B cell (primary cell): Measurements from ENCODE around the gene SMC6. TPM values are rescaled to one million over a fixed set of nuclear protein-coding genes. Genes with fewer than 3 reads are reported as not detected.

ENCODE experiments used
- ATAC-seq: fragments of 200-7000 bp; cut with Tn5 transposase; one replicate; pipeline ENCODE4 v1.10.0; 2021; ENCODE audit warnings: low read depth, mild to moderate bottlenecking, moderate number of reproducible peaks, moderate library complexity
- CTCF ChIA-PET: fragments of 350-600 bp; sonication (Branson Sonifier 250); formaldehyde crosslinking; loops from one replicate; lab custom pipeline; 2021; ENCODE audit warnings: antibody characterized with exemption, inconsistent platforms; lab: Charles Lee
- POLR2A ChIA-PET: fragments of 350-600 bp; sonication (Branson Sonifier 250); formaldehyde crosslinking; loops from one replicate; lab custom pipeline; 2021; ENCODE audit warnings: antibody characterized with exemption; lab: Charles Lee
- DNase-seq: peaks from one replicate; pipeline ENCODE4 v3.0.0; 2013
- H2AFZ ChIP-seq: 2 replicates; pipeline ENCODE4 v1.6.1; 2012; ENCODE audit warnings: mild to moderate bottlenecking, low read depth, low read length; ENCODE audit not compliant: insufficient read depth, poor library complexity, severe bottlenecking
- H3K27ac ChIP-seq, 2 donors: 1 replicate in 1 of 2; 2 replicates in 1 of 2; pipeline ENCODE4 v1.5.1; 2012 to 2013; ENCODE audit warnings: low read length in 2 of 2, mild to moderate bottlenecking in 2 of 2, moderate library complexity in 1 of 2
- H3K27me3 ChIP-seq, 4 experiments: fragments of 200-600 bp in 1 of 4; sonication (generic) in 1 of 4; replicated peaks in 1 of 4; 1 replicate in 2 of 4; 2 replicates in 2 of 4; pipeline versions ENCODE4 v1.6.1 to v1.7.0; 2013 to 2016; ENCODE audit warnings: low read length in 3 of 4, mild to moderate bottlenecking in 2 of 4, mixed read lengths in 1 of 4, moderate library complexity in 1 of 4; ENCODE audit not compliant: insufficient read depth in 4 of 4, control insufficient read depth in 3 of 4; ENCODE audit errors: control extremely low read depth in 1 of 4
- H3K36me3 ChIP-seq, 2 experiments: replicated peaks in 1 of 2; 1 replicate in 1 of 2; 2 replicates in 1 of 2; pipeline versions ENCODE4 v1.6.1 to v1.7.1; 2013; ENCODE audit warnings: low read length in 1 of 2; ENCODE audit not compliant: insufficient read depth in 2 of 2, control insufficient read depth in 1 of 2; ENCODE audit errors: control extremely low read depth in 1 of 2, extremely low read depth in 1 of 2
- H3K4me1 ChIP-seq, 2 donors: fragments of 200-600 bp in 1 of 2; sonication (generic) in 1 of 2; 1 replicate in 1 of 2; 2 replicates in 1 of 2; pipeline versions ENCODE4 v1.5.1 to v1.6.1; 2013 to 2017; ENCODE audit warnings: low read length in 2 of 2; ENCODE audit not compliant: control insufficient read depth in 2 of 2, insufficient read depth in 2 of 2
- H3K4me2 ChIP-seq: replicated peaks from 2 replicates; pipeline ENCODE3; 2012; ENCODE audit warnings: mild to moderate bottlenecking, low read depth, low read length; ENCODE audit not compliant: poor library complexity, severe bottlenecking
- H3K4me3 ChIP-seq, 5 experiments: fragments of 200-600 bp in 1 of 5; sonication (generic) in 1 of 5; 1 replicate in 3 of 5; 2 replicates in 2 of 5; pipeline versions ENCODE4 v1.5.1 to v1.7.0; 2011 to 2016; ENCODE audit warnings: low read length in 4 of 5, mild to moderate bottlenecking in 4 of 5, low read depth in 2 of 5, control low read depth in 1 of 5, moderate library complexity in 1 of 5; ENCODE audit not compliant: insufficient read depth in 1 of 5; ENCODE audit errors: control extremely low read depth in 1 of 5, extremely low read depth in 1 of 5
- H3K79me2 ChIP-seq: fragments of 200-600 bp; sonication (generic); one replicate; pipeline ENCODE4 v1.6.0; 2016; ENCODE audit warnings: low read length; ENCODE audit not compliant: control insufficient read depth, insufficient read depth
- H3K9ac ChIP-seq: fragments of 200-600 bp; sonication (generic); 2 replicates; pipeline ENCODE4 v1.6.1; 2017; ENCODE audit warnings: mild to moderate bottlenecking, low read length, moderate library complexity
- H3K9me3 ChIP-seq, 3 donors: one replicate each; pipeline versions ENCODE4 v1.6.1 to v1.7.1; 2013; ENCODE audit warnings: low read length in 2 of 3; ENCODE audit not compliant: control insufficient read depth in 2 of 3, insufficient read depth in 1 of 3; ENCODE audit errors: control extremely low read depth in 1 of 3
- H4K20me1 ChIP-seq: 2 replicates; pipeline ENCODE4 v1.6.0; 2012; ENCODE audit warnings: mild to moderate bottlenecking, low read length; ENCODE audit not compliant: insufficient read depth, control insufficient read depth, poor library complexity, severe bottlenecking
- H3K27ac Mint-ChIP-seq: one replicate; pipeline ENCODE4 v1.8.0; 2021; ENCODE audit warnings: mixed read lengths
- H3K27me3 Mint-ChIP-seq: one replicate; pipeline ENCODE4 v1.8.0; 2021; ENCODE audit warnings: mixed read lengths
- H3K4me1 Mint-ChIP-seq: one replicate; pipeline ENCODE4 v1.8.0; 2021; ENCODE audit warnings: mixed read lengths
- H3K4me3 Mint-ChIP-seq: one replicate; pipeline ENCODE4 v1.8.0; 2021; ENCODE audit warnings: mixed read lengths
- H3K9me3 Mint-ChIP-seq: one replicate; pipeline ENCODE4 v1.8.0; 2022; ENCODE audit warnings: mixed read lengths; ENCODE audit not compliant: insufficient read depth
- EZH2 ChIP-seq: IDR thresholded peaks from 2 replicates; pipeline ENCODE4 v1.6.1; 2012; ENCODE audit warnings: borderline replicate concordance, low read depth, mild to moderate bottlenecking, moderate library complexity, low read length; ENCODE audit not compliant: insufficient read depth, poor library complexity, severe bottlenecking
- WGBS: methylation state at CpG from one replicate; pipeline ENCODE4 v1.1.5; 2013; ENCODE audit warnings: missing lambda C conversion rate; ENCODE audit not compliant: insufficient coverage; 5-methylcytosine and 5-hydroxymethylcytosine counted together
- intact Hi-C: fragments of 100-400 bp; cut with micrococcal nuclease; formaldehyde crosslinking; loops from one replicate; pipeline ENCODE4 v1.10.0; 2022
- polyA plus RNA-seq: library from polyadenylated mRNA; depleted of rRNA; stranded (reverse); fragments of >200 nt; gene quantifications from 2 replicates; pipeline ENCODE4 v1.2.3, GENCODE V29; 2012
- total RNA-seq, 2 donors: library from RNA; stranded (reverse); fragments of 120-200 nt in 1 of 2; gene quantifications; 1 replicate in 1 of 2; 2 replicates in 1 of 2; pipeline versions ENCODE4 v1.2.3 to v1.2.4, GENCODE V29; 2013 to 2022
- TF ChIP-seq, protein P1 (sequence below): fragments of 200-600 bp; IDR thresholded peaks from one replicate; pipeline ENCODE4 v1.8.0; 2022; ENCODE audit warnings: antibody characterized with exemption, mild to moderate bottlenecking

The SMC6 gene
- total and polyA plus RNA-seq, 2 donors (not counting 1 experiment from before 2014, with no cell fraction given): 27.2 to 111 TPM

DNA sequence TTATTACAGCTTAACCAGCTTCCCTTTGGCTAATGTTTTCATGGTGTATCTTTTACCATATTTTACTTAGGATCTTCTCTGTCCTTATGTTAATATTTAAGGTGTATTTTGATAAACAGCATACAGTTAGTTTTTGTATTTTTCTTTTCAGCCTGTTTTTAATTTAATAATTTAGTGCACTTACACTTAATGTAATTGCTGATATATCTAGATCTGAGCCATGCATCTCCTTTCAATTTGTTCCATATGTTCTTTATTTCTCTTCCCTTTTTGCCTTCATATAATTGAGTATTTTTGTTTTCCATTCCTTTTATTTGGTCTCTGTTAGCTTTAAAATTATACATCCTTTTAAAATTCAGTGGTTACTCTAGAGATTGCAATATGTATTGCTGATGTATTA, 78.8 kb downstream of the SMC6 start:
- H3K79me2 ChIP-seq: no peaks in the 10 kb centered on the region
- H3K27ac ChIP-seq: no peak overlapping the region
- H4K20me1 ChIP-seq: no peaks in the 10 kb centered on the region
- TF ChIP-seq EZH2: no peak
- TF ChIP-seq, protein P1, sequence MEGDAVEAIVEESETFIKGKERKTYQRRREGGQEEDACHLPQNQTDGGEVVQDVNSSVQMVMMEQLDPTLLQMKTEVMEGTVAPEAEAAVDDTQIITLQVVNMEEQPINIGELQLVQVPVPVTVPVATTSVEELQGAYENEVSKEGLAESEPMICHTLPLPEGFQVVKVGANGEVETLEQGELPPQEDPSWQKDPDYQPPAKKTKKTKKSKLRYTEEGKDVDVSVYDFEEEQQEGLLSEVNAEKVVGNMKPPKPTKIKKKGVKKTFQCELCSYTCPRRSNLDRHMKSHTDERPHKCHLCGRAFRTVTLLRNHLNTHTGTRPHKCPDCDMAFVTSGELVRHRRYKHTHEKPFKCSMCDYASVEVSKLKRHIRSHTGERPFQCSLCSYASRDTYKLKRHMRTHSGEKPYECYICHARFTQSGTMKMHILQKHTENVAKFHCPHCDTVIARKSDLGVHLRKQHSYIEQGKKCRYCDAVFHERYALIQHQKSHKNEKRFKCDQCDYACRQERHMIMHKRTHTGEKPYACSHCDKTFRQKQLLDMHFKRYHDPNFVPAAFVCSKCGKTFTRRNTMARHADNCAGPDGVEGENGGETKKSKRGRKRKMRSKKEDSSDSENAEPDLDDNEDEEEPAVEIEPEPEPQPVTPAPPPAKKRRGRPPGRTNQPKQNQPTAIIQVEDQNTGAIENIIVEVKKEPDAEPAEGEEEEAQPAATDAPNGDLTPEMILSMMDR: no peak
- no peak overlapping the region for H3K4me3 Mint-ChIP-seq
- POLR2A ChIA-PET: no interaction called here
- H3K4me1 Mint-ChIP-seq: no peaks in the 10 kb centered on the region
- intact Hi-C loops: no loop called here
- no peak overlapping the region for H3K4me2 ChIP-seq
- no peaks in the 10 kb centered on the region for H3K27me3 ChIP-seq
- H3K4me1 ChIP-seq: no peaks in the 10 kb centered on the region
- H3K4me3 ChIP-seq: no peak overlapping the region
- H3K9ac ChIP-seq: no peak overlapping the region
- no peaks in the 10 kb centered on the region for H3K9me3 ChIP-seq
- H3K27me3 Mint-ChIP-seq: no peaks in the 10 kb centered on the region
- CTCF ChIA-PET: interaction anchor here (1.0 to 2.0 kb wide), 4 partner anchors 9 to 365 kb away, joined by 3 to 5 read pairs (median 4); no protein-coding TSS in a partner anchor
- H2AFZ ChIP-seq: no peak overlapping the region
- DNase-seq (no peak), ATAC-seq (no peak)
- peaks cover 14 to 57% of the 10 kb centered on the region in 2 experiments for H3K36me3 ChIP-seq
- no peaks in the 10 kb centered on the region for H3K9me3 Mint-ChIP-seq
- no peak overlapping the region for H3K27ac Mint-ChIP-seq

DNA sequence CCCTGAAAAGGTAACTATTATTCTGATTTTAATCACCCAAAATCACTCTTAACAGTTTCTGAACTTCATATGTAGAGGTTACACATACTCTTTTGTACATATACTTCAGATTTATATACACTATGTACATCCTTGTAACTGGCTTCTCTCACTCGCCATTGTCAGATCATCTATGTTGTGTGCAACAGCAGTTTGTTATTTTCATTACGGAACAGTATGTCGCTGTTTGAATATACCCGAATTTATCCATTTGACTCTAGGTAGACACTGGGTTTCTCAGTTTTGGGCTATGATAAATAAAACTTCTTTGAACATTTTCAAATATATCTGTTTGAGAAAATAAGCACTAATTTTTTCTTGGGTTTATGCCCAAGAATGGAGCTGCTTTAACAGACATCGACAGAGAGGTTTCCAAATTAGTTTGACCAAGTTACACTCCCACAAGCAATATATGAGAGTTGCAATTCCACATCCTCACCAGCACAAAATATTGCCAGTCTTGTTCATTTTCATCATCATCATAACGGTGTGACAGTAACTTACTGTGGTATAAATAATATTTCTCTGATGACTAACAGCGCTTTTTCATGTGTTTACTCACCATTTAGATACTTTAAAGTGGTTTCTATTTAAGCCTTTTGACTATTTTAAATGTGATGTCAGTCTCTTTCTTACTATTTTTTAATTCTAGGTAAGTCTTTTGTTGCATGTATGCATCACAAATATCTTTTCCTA, 80.9 kb downstream of the SMC6 start:
- Histone ChIP-seq H3K9me3 (no peaks in the 10 kb centered on the region), H3K9ac (no peak overlapping the region), H3K79me2 (no peaks in the 10 kb centered on the region), H2AFZ (no peak overlapping the region), H3K27me3 (no peaks in the 10 kb centered on the region), H3K4me3 (no peak overlapping the region), H3K4me2 (no peak overlapping the region), H3K27ac (peak overlapping the region in 1 of 2 donors; percentile 22), H3K4me1 (no peaks in the 10 kb centered on the region), H3K36me3 (peaks cover 12 to 56% of the 10 kb centered on the region in 2 experiments), H4K20me1 (no peaks in the 10 kb centered on the region)
- Mint-ChIP-seq H3K27me3 (no peaks in the 10 kb centered on the region), H3K4me1 (no peaks in the 10 kb centered on the region), H3K27ac (no peak overlapping the region), H3K4me3 (no peak overlapping the region), H3K9me3 (no peaks in the 10 kb centered on the region)
- TF ChIP-seq EZH2: no peak
- TF ChIP-seq, protein P1: no peak
- CTCF ChIA-PET: interaction anchor here (1.0 to 4.3 kb wide), 9 partner anchors 7 to 36 kb away, joined by 3 to 51 read pairs (median 11); no protein-coding TSS in a partner anchor
- DNase-seq (no peak), ATAC-seq (no peak)
- POLR2A ChIA-PET: no interaction called here
- WGBS: 60% methylated on average over 1 of the region's 7 CpGs
- intact Hi-C loops: no loop called here
